Motor neuron (in vitro differentiated cells): ENCODE measurements around the gene ZNF319. TPM values are rescaled to one million over a fixed set of nuclear protein-coding genes. Genes with fewer than 3 reads are reported as not detected.
"Not testable (repeated sequence)": the region's sequence is repeated elsewhere in the genome, so short reads cannot be mapped to it uniquely, and the experiment has no call there.

ENCODE experiments used
- ATAC-seq, 8 experiments: fragments of 200-7000 bp; cut with Tn5 transposase; replicated peaks in 6 of 8; 2 replicates each; pipeline ENCODE4 v1.8.0; 2021; ENCODE audit warnings: mild to moderate bottlenecking in 8 of 8, moderate library complexity in 8 of 8
- H3K27ac ChIP-seq, 2 donors: fragments of 250-450 bp; sonication (Bioruptor Pico); 2 replicates each; pipeline ENCODE4 v1.9.0; 2021; ENCODE audit warnings: antibody characterized with exemption in 2 of 2, mild to moderate bottlenecking in 2 of 2, moderate library complexity in 1 of 2
- H3K4me1 ChIP-seq, 2 donors: fragments of 250-450 bp; sonication (Bioruptor Pico); replicated peaks in 1 of 2; 2 replicates each; pipeline ENCODE4 v1.6.1; 2021; ENCODE audit warnings: antibody characterized with exemption in 2 of 2, mild to moderate bottlenecking in 2 of 2, moderate library complexity in 1 of 2
- H3K4me3 ChIP-seq, 5 donors: fragments of 250-450 bp; sonication (Bioruptor Pico); 2 replicates each; pipeline ENCODE4 v1.9.0; 2021; ENCODE audit warnings: antibody characterized with exemption in 5 of 5, mild to moderate bottlenecking in 5 of 5, moderate library complexity in 4 of 5
- WGBS, 10 experiments: fragments of 450-650 bp; shearing (Covaris generic); methylation state at CpG; one replicate each; pipeline ENCODE4 v1.0.0; 2022; 5-methylcytosine and 5-hydroxymethylcytosine counted together
- in situ Hi-C, 9 experiments: fragments of 400-800 bp; cut with MboI; loops; one replicate each; pipeline ENCODE4 v1.15.0; 2021; ENCODE audit warnings: low sequenced_read_pairs in 9 of 9, low pct_unique_long_range_greater_than_20kb in 2 of 9; ENCODE audit not compliant: unreplicated experiment in 9 of 9
- total RNA-seq, 8 experiments: library from RNA; unstranded; fragments of 300-600 nt; gene quantifications; 2 replicates each; pipeline versions ENCODE4 v1.2.3 to v1.2.4, GENCODE V29; 2022

Gene ZNF319
- total RNA-seq, 8 experiments from 2014 or later, result 3.5 to 7.4 (median 5.2) TPM

GRCh38 chr16:58010886-58011285 is 10.4 kb upstream of the ZNF319 start:
- Histone ChIP-seq H3K4me3 (no peak overlapping the region), H3K27ac (no peak overlapping the region), H3K4me1 (no peaks in the 10 kb centered on the region)
- in situ Hi-C loops, result loop anchor here in 6 of 9 experiments (25.0 kb wide), 6 partner anchors 101 to 449 kb away; no protein-coding TSS in a partner anchor
- no peak for ATAC-seq
- WGBS, 10 experiments, result 14 to 100% (median 80%) methylated on average over 1 to 2 of the region's 3 CpGs; no CpG with 5 or more reads in 6 of the 10 experiments

GRCh38 chr16:58009856-58010416 is 9.5 kb upstream of the ZNF319 start:
- 77 to 100% (median 98%) methylated on average over 1 to 9 of the region's 11 CpGs; no CpG with 5 or more reads in 4 of the 10 experiments for WGBS, 10 experiments
- in situ Hi-C loops, result loop anchor here in 8 of 9 experiments (10.0 to 25.0 kb wide), 7 partner anchors 102 to 448 kb away; no protein-coding TSS in a partner anchor
- H3K4me3 ChIP-seq, result no peak overlapping the region

GRCh38 chr16:58004736-58005135 is 4.3 kb upstream of the ZNF319 start:
- ATAC-seq, H3K4me1 ChIP-seq, H3K4me3 ChIP-seq, H3K27ac ChIP-seq: not testable (repeated sequence)
- WGBS, 10 experiments, result 86 to 100% (median 94%) methylated on average over 1 to 10 of the region's 12 CpGs; no CpG with 5 or more reads in 3 of the 10 experiments
- in situ Hi-C loops, result loop anchor here in 8 of 9 experiments (5.0 to 25.0 kb wide), 9 partner anchors 100 to 442 kb away; no protein-coding TSS in a partner anchor

More at GRCh38 chr16:58009856-58010416, 9.5 kb upstream of the ZNF319 start:
- H3K27ac ChIP-seq, result no peak overlapping the region
- no peak for ATAC-seq
- H3K4me1 ChIP-seq, result no peaks in the 10 kb centered on the region

DNA sequence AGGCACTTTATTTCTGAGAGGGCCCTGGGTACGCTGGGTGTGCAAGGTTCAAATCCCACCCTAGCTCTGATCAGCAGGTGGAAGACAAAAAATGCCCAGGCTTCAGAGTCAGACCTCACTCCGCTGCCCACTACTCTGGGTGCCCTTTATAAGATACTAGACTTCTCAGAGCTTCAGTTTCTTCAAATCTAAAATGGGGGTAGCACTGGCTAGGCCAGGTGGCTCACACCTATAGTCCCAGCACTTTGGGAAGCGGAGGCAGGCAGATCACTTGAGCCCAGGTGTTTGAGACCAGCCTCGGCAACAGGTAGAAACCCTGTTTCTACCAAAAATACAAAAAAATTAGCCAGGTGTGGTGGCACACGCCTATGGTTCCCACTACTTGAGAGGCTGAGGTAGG is 2.5 kb upstream of the ZNF319 start:
- 67 to 100% (median 100%) methylated on average over 1 to 4 of the region's 5 CpGs; no CpG with 5 or more reads in 3 of the 10 experiments for WGBS, 10 experiments
- no peak for ATAC-seq
- Histone ChIP-seq H3K4me3 (no peak overlapping the region), H3K4me1 (peaks cover 5 to 7% of the 10 kb centered on the region in 2 donors), H3K27ac (no peak overlapping the region)
- in situ Hi-C loops, result loop anchor here in 8 of 9 experiments (5.0 to 25.0 kb wide), 9 partner anchors 98 to 441 kb away; no protein-coding TSS in a partner anchor

DNA sequence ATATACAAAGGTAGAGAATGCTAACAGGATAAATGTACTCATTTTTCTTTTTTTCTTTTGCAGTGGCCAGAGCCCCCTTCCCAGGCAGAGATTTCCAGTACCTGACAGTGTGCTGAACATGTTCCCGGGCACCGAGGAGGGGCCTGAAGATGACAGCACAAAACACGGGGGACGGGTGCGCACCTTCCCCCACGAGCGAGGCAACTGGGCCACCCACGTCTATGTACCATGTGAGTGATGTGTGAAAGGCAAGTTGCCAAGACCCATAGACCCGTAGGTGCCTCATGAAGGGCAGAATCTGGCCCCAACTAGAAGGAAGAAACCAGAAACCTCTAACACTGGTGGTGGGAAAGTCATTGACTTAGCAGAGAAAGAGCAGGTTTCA is 1.9 kb upstream of the ZNF319 start:
- WGBS, 10 experiments, result 70 to 100% (median 85%) methylated on average over 1 to 2 of the region's 9 CpGs; no CpG with 5 or more reads in 6 of the 10 experiments
- peaks cover 5 to 7% of the 10 kb centered on the region in 2 donors for H3K4me1 ChIP-seq
- no peak overlapping the region for H3K27ac ChIP-seq
- no peak for ATAC-seq
- no peak overlapping the region for H3K4me3 ChIP-seq
- in situ Hi-C loops, result loop anchor here in 8 of 9 experiments (5.0 to 25.0 kb wide), 9 partner anchors 98 to 440 kb away; no protein-coding TSS in a partner anchor

GRCh38 chr16:58001781-58002415 is 1.4 kb upstream of the ZNF319 start:
- Histone ChIP-seq H3K4me3 (peak overlapping the region; percentile 55 to 99 (median 72)), H3K4me1 (peaks cover 5 to 7% of the 10 kb centered on the region in 2 donors), H3K27ac (no peak overlapping the region)
- in situ Hi-C loops, result loop anchor here in 8 of 9 experiments (5.0 to 25.0 kb wide), 9 partner anchors 97 to 440 kb away; no protein-coding TSS in a partner anchor
- 20 to 100% (median 56%) methylated on average over 1 to 4 of the region's 10 CpGs; no CpG with 5 or more reads in 1 of the 10 experiments for WGBS, 10 experiments
- peak in 1 of 8 experiments; percentile 6 for ATAC-seq

DNA sequence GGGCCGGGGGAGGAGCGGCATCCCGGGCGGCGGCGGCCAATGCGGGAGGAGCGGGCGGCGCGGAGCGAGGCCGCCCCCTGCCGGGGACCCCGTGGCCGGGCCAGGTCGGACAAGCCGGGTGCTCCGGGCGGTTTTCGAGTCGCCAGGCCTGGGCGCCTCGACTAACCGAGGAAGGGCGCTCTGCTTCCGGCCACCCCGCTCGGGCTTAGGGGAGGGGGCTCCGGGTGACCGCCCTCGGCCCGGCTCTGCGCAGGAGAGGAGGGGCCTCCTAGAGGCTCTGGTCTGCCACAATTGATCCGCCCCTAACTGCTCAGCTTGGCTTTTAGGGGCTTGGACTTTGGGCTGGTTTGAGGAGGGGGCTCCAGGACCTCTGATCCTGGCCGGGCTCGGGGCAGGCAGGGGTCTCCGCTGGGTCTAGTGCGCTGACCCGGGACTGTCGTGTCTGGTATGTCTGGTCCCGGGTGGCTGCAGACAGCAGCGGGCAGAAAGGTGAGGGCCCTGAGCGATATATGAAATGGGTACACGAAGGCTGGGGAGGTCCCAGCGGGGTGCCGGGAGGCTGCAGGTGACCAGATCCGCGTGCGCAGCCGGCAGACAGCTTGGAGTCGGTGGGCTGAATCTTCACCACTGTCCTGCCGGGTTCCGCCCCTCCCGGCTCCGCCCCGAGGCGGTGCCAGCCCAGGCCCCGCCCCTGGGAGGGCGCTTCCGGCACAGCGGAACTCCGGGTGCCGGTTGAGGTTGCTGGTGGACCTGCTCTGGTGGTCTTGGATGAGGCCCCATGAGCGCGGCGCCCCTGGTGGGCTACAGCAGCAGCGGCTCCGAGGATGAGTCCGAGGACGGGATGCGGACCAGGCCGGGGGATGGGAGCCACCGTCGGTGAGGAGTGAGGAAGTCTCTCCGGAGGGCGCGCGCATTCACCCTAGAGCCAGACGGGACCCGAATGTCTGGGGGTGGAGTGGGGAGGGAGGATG is 519 bp upstream of the ZNF319 start, which contains the start of gene USB1:
USB1 (plus strand) TSS at position 702 of the 971 bp plus-strand sequence; CDS start at position 779, 77 bp downstream.
- Histone ChIP-seq H3K4me3 (peak within 1 kb of the TSS; percentile 55 to 99 (median 72)), H3K27ac (peak within 1 kb of the TSS; percentile 73 to 87), H3K4me1 (peaks cover 5 to 7% of the 10 kb centered on the region in 2 donors)
- in situ Hi-C loops, result loop anchor here in 8 of 9 experiments (5.0 to 25.0 kb wide), 9 partner anchors 96 to 439 kb away; no protein-coding TSS in a partner anchor
- WGBS, 10 experiments, result 0% methylated on average over 2 to 17 of the region's 81 CpGs; no CpG with 5 or more reads in 5 of the 10 experiments
- peak; percentile 78 to 87 (median 82) for ATAC-seq

DNA sequence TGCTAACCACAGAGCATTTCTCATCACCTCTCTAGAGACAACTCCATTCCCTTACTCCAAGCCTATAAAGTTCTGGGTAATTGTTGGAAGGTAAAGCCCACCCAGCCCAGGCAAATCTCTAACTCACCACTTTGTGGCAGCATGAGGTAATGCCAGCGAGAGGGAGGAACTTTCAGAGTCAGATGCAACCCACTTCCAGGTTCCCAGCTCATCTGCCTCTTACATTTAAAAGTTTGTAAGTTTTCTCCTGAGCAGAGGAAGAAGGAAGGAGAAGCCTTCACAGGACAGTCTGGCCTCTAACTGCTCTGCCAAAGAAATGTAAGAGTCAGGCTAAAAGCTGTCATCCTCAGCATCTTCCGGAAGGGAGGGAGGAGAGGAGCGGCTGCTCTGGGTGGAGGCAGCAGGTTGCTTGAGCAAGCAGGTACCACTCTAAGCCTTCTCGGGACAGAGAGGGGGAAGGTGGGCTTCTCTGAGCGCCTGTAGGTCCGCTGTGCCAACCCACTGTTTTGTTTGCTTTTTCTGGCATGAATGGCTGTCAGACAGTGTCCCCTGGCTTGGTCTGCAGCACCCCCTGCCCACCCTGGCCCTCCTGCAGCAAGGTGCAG is 1.0 kb downstream of the ZNF319 start:
- Histone ChIP-seq H3K4me1 (peaks cover 7 to 8% of the 10 kb centered on the region in 2 donors), H3K4me3 (peak overlapping the region; percentile 55 to 99 (median 72)), H3K27ac (peak overlapping the region; percentile 73 to 87)
- WGBS, 10 experiments, result 0 to 63% (median 16%) methylated on average over 1 to 4 of the region's 6 CpGs; no CpG with 5 or more reads in 4 of the 10 experiments
- ATAC-seq, result peak in 5 of 8 experiments; percentile 2 to 11 (median 6)
- in situ Hi-C loops, result loop anchor here in 3 of 9 experiments (25.0 kb wide), 3 partner anchors 112 to 237 kb away; no protein-coding TSS in a partner anchor

GRCh38 chr16:57998992-57999365 is 1.5 kb downstream of the ZNF319 start:
- H3K27ac ChIP-seq, result no peak overlapping the region
- 100% methylated on average over 1 to 2 of the region's 3 CpGs; no CpG with 5 or more reads in 8 of the 10 experiments for WGBS, 10 experiments
- H3K4me1 ChIP-seq, result peaks cover 7 to 8% of the 10 kb centered on the region in 2 donors
- no peak for ATAC-seq
- in situ Hi-C loops, result loop anchor here in 3 of 9 experiments (25.0 kb wide), 3 partner anchors 112 to 237 kb away; no protein-coding TSS in a partner anchor
- H3K4me3 ChIP-seq, result peak overlapping the region in 3 of 5 donors; percentile 72 to 99 (median 96)

DNA sequence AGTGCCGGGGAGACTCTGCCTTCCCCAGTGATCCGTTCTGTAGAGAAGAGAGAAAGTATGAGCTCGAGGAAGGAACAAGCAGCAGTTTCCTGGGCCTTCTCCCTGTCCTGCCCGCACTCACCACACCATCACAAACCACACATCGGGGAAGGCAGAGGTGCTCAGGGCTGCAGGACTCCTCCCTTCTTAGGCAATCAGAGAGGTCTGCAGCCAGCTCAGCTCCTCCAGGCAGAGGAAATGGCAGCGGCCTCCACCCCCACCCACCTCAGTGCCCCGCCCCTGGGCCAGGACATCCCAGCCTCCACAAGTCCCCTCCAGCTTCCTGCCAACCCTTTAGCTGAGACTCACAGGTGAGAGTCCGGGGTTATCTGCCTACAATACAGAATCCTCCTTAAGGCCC is 2.0 kb downstream of the ZNF319 start:
- in situ Hi-C loops, result loop anchor here in 3 of 9 experiments (25.0 kb wide), 3 partner anchors 111 to 236 kb away; no protein-coding TSS in a partner anchor
- Histone ChIP-seq H3K4me1 (peaks cover 7 to 8% of the 10 kb centered on the region in 2 donors), H3K4me3 (no peak overlapping the region), H3K27ac (no peak overlapping the region)
- WGBS, 10 experiments, result 40% methylated on average over 1 of the region's 8 CpGs; no CpG with 5 or more reads in 8 of the 10 experiments
- ATAC-seq, result peak in 1 of 8 experiments; percentile 1

GRCh38 chr16:57997528-57998265 is 2.8 kb downstream of the ZNF319 start:
- H3K4me1 ChIP-seq, result peaks cover 7 to 8% of the 10 kb centered on the region in 2 donors
- no peak overlapping the region for H3K4me3 ChIP-seq
- no peak overlapping the region for H3K27ac ChIP-seq
- in situ Hi-C loops, result loop anchor here in 3 of 9 experiments (25.0 kb wide), 3 partner anchors 110 to 235 kb away; no protein-coding TSS in a partner anchor
- WGBS, 10 experiments, result 92 to 100% (median 98%) methylated on average over 3 to 15 of the region's 36 CpGs; no CpG with 5 or more reads in 7 of the 10 experiments
- ATAC-seq, result no peak
